NCI-H510A treated with DMSO at 0.1 percent for 48 hours (cell line): ENCODE results near the gene PHF19.

ENCODE experiments used
- DNase-seq: peaks from one replicate; lab custom pipeline; 2025; lab: John Stamatoyannopoulos, UW

Gene PHF19

GRCh38 chr9:120913647-120914264 lies 36.8 kb upstream of the PHF19 start:
- no peak for DNase-seq

GRCh38 chr9:120912958-120913646 lies 36.1 kb upstream of the PHF19 start:
- no peak for DNase-seq

DNA sequence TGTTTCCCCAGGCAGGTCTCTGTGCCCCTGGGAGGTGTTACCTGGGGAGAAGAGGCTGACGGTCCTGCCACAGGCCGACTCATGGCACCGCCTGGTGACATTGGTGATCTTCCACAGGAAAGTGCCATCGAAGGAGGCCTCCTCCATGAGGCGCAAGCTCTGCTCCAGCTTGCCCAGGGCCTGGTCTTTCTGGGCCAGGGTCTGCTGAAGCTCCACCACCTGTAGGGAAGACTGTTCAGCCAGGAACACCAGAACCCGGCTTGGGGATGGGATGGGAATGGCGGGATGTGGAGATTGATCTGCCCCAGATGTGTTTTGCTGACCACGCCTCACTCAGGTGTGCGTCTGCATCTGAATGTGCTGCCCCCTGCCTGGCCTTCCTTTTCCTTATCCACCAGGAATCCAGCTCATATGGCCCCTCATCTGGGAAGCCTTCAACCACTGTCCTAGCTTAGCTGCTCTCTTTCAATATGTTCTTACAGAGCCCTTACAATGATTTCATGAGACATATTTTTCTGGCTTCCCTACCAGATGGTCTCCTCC lies 34.4 kb upstream of the PHF19 start:
- DNase-seq, result no peak

GRCh38 chr9:120910643-120911042 lies 33.7 kb upstream of the PHF19 start:
- DNase-seq, result no peak

GRCh38 chr9:120909904-120910303 lies 32.9 kb upstream of the PHF19 start:
- DNase-seq, result no peak

GRCh38 chr9:120905315-120906164 lies 28.6 kb upstream of the PHF19 start:
- peak; percentile 88 for DNase-seq

DNA sequence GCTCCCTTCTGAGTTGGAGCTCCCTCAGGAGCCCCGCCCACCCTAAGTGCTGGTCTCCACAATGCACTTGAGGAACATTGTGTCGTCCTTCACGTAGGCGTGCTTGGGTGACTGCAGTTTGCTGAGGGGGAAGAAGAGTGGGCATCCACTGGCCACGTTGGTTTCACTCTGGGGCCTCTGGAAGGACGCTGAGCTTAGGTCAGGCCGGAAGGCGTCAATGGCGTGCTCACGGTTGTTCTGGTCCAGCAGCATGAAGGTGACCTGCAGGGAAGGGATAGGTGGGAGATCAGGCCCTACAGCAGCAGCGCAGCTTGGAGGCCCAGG lies 28.0 kb upstream of the PHF19 start:
- no peak for DNase-seq

DNA sequence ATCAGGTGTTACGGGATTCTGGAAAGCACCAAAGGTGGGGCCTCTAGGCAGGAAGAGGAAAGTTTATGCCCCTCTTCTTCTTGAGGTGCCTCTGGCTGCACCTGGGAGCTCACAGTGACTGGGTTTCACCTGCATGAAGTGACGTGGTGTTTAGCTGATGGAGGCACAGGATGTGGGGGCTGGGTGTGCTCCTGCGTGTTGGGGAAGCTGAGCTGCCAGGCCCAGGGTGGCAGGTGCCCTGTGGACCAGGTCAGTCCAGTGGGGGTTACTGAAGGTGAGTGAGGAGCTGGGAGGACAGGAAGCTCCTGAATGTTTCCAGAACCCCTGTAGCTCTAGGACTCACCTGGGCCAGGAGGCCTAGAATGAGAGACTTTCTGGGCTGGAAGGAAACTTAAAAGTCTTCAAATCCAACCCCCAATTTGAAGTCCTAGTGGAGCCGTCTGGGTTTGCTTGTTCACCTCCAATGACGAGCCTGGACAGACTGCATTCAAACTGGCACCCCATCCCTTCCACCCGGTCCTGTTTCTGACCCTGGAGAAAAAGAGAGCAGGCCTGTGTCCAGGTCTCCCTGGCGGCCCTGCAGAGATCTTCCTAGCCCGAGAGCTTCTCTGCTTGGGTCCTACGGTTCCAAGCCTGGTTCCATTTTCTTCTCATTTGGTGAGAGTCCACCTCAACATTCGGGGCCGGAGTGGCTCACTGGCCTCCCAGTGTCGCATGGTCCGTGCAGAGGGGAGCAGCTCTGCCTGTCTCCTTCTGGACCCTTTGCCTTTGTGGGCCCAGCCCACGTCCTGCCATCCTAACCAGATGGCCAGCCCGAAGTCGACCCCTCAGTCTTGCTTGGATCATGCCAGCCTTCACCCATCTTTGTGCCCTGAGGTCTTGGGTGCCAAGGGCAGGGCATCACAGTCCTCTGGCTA lies 27.3 kb upstream of the PHF19 start:
- DNase-seq, result peak; percentile 74

DNA sequence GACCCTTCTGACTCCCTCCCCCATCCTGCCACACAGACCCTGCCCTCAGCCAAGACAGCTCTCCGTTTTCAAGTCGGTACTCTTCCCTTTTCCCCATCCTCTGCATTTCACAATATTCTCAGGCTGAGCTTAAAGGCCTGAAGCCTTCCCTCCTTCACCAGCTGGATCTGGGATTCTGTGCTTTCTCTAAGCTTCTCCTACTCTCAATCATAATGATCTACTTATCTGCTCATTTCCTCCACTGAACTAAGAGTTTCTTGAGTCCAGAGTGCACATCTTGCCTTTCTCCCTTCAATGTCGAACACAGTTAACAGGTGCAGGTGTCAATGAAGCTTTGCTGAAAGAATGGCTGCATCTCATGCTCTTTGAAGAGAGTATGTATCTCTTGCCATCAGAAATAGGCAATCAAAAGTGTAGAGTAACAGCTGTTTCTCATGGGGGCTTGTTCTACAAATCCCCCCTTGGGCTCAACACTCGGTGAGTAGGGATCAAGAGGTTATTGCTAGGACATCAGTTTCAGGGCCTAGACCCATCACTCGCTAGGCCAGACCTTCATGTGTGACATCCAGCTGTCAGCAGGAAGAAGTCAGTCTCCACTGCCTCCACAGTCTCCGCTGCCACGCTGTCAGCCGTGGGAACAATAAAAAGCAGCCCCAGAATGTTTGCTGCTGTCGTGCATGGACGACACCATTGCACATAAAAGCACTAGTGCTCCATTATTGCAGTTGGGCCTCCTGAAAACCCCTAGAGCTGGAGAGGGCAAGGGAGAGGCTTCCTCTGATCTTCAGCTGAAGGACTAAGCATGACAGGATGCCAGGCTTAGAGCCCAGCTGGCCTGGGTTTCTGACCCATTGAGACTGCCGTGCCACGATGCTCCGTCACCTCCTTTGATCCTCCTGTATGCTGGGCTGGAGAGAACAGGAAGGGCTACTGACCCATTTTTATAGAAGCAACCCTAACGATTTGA lies 25.9 kb upstream of the PHF19 start:
- DNase-seq, result peak; percentile 28

DNA sequence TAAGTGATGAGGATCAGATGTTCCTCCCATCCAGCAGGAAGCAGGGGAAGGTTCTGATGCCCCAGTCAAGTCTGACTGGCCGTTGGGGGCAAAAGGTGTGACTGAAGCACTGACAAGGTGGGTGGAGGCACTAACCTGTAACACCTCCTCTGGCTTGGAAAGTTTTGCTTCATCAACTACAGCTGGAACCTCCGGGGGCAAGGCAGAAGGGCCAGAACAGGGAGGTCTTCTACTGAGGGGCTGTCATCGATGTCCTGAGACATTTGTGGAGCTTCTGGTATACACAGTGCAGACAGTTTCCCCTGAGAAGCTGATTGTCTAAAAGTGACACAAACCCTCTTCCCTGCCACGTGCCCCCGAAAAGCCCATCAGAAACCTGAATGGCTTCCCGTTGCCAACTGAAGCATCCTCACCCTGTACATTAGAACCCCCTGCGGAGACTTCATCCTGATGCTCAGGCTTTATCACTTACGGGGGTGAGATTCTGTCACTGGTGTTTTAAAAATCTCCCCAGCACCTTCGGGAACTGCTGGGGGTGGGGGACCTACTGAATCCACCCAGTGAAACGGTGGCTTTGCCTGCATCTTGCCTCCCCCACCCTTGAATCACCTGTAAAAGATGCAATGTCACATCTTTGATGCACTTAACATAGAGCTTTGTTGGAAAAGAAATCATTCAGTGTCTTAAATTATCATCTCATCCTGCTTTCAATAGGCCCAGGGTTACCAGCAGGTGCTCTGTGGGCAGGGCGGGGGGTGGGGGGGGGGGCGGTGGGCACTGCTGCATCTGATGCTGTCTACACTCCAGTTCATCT lies 25.0 kb upstream of the PHF19 start:
- peak; percentile 93 for DNase-seq

GRCh38 chr9:120900824-120901223 lies 23.8 kb upstream of the PHF19 start:
- DNase-seq, result no peak

GRCh38 chr9:120899490-120900068 lies 22.6 kb upstream of the PHF19 start:
- no peak for DNase-seq

DNA sequence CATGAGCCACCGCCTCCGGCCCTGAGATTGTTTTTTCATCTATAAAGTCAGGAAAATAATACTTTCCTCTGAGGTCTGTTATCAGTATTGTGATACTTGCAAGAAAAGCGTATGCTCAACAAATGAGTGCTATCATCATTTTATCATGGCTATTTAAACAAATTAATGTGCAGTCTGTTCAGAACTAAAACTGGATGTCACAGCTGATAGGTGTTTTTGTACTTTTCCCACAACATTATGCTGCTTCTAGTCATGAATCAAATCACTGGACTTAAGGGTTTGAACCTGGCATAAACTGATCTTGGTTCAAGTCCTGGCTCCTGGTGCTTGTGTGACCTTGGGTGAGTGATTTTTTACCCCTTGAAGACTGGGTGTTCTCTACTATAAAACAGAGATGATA lies 21.4 kb upstream of the PHF19 start:
- no peak for DNase-seq

DNA sequence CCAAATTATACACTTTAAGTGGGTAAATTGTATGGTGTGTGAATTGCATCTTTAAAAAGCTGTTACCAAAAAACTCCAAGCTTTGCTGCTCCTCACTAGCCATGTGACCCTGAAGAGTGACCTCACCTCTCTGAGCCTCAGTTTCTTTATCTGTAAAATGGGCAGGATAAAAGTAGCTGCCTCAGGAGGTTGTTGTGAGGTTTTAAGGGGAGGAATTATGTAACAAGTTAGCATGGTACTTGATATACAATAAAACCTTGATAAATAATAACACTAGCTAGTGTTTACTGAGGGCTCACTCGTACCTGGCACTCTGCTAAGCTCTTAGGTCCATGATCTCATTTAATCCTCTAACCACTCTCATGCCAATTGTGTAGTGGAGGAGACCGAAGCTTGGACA lies 19.0 kb upstream of the PHF19 start:
- DNase-seq, result peak; percentile 14

DNA sequence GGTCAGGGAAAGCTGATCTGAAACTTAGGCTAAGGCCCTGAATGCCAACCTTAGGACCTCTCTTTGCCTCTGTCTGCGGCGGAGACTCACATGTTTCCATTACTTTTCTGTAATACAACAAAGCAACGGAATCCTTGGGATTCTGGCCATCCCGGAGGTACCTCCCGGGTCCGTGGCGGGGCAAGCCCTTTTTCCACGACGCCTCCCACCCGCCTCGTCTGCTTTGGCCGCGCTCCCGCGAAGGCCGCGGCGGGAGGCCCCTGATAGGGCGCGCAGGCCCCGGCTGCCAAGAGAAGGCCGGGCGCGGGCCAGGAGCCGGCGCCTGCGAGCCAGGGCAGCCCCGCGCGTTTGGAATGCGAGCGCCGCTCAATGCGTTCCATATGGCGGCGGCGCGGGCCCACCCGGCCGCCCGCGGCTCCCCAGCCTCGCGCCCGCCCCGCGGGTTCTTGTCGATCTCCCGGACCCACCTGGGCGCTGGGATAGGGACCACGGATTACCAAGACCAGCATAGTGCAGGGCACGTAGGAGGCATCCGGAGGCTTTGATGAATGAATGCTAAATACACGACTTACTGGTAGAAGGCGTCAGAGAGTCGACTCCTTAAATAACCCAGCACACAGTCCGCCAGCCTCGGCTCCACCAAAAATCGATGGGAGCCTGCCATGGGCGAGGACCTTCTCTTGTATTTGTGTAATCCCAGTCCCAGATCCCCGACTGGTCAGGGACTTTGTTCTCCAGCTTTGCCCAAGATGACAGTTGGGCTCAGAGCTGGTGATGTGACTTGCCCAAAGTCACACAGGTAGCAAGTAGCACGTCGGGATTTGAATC lies 17.5 kb upstream of the PHF19 start:
- no peak for DNase-seq

DNA sequence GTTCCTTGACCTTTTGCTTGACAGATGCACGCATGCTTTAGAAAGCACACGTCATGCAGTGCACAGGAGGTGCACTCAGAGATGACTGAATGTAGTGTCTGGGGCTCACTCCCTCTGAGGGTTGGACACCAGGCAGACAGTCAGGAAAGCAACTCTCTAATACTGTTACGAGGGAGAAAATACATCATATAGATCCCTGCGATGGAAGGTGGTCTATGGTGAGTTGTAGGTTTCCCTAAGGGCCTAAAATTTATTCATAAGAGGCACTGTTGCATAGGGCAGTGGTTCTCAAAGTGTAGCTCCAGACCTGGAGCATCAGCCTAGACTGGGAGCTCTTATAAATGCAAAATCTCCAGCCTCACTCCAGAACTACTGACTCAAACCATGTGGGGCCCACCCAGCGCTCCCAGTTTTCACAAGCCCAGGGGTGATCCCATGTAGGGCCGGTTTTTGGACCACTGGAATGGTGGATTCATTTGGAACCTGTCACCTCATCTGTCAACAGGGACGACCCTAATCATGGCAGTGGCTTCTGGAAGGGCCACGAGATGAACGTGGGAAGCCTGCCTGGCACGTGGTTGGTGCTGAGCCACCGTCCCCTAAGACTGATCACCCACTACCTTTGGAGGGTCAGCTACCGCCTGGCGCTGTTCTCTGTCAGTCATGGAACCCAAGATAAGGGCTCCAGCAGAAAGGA lies 16.8 kb upstream of the PHF19 start:
- no peak for DNase-seq

- peak; percentile 61 for DNase-seq
Measured at GRCh38 chr9:120892748-120893610, 16.0 kb upstream of the PHF19 start.
